GM12878 (cell line): ENCODE measurements around the gene MLXIP. TPM values are rescaled to one million over a fixed set of nuclear protein-coding genes. Genes with fewer than 3 reads are reported as not detected.

Experiments
- ATAC-seq: fragments of 200-7000 bp; cut with Tn5 transposase; 3 replicates; pipeline ENCODE4 v1.9.1; 2020; ENCODE audit warnings: mild to moderate bottlenecking, moderate library complexity
- BruUV-seq: library from RNA; stranded (reverse); fragments of 400-500 nt; replicated peaks from 2 replicates; lab custom pipeline; 2021; lab: Mats Ljungman, UMichigan
- CTCF ChIA-PET: fragments of 300-600 bp; sonication (Branson Sonifier 250); formaldehyde crosslinking; extraction: SDS; loops from one replicate; lab custom pipeline; 2021; ENCODE audit warnings: inconsistent platforms; lab: Yijun Ruan, JAX
- POLR2A ChIA-PET: fragments of 350-600 bp; formaldehyde crosslinking; extraction: SDS; loops from one replicate; lab custom pipeline; 2021; ENCODE audit warnings: inconsistent platforms; lab: Charles Lee
- RAD21 ChIA-PET: fragments of 300-600 bp; sonication (Branson Sonifier 250); formaldehyde crosslinking; loops from one replicate; lab custom pipeline; 2023; ENCODE audit warnings: antibody characterized with exemption; ENCODE audit not compliant: unreplicated experiment; lab: Charles Lee
- SMC1A ChIA-PET: fragments of 300-600 bp; sonication (Branson Sonifier 250); formaldehyde crosslinking; loops from one replicate; lab custom pipeline; 2023; ENCODE audit not compliant: unreplicated experiment, uncharacterized antibody; lab: Charles Lee
- DNase-seq: peaks from one replicate; pipeline ENCODE4 v3.0.0-alpha.2; 2011; ENCODE audit warnings: low read depth, low spot score
- FAIRE-seq: peaks from 3 replicates; lab custom pipeline; 2011; peaks lifted over from hg19 to GRCh38; lab: Jason Lieb, UNC
- H2AFZ ChIP-seq: 2 replicates; pipeline ENCODE4 v1.6.0; 2011; ENCODE audit warnings: low read depth, low read length, control low read depth; ENCODE audit not compliant: control insufficient read depth
- H3K27ac ChIP-seq: 2 replicates; pipeline ENCODE4 v1.5.1; 2011; ENCODE audit warnings: control low read depth; ENCODE audit not compliant: control insufficient read depth, insufficient read depth
- H3K27me3 ChIP-seq, 2 experiments: replicated peaks in 1 of 2; 2 replicates each; pipeline versions ENCODE4 v1.6.0 to v1.6.1; 2011; ENCODE audit warnings: low read length in 1 of 2; ENCODE audit not compliant: control insufficient read depth in 2 of 2, insufficient read depth in 2 of 2
- H3K36me3 ChIP-seq, 2 experiments: 2 replicates each; pipeline ENCODE4 v1.5.1; 2011; ENCODE audit warnings: low read length in 1 of 2; ENCODE audit not compliant: control insufficient read depth in 2 of 2, insufficient read depth in 2 of 2
- H3K4me1 ChIP-seq: 2 replicates; pipeline ENCODE4 v1.6.1; 2011; ENCODE audit warnings: mild to moderate bottlenecking, low read length, moderate library complexity, mixed read lengths; ENCODE audit not compliant: control insufficient read depth, insufficient read depth
- H3K4me2 ChIP-seq: 2 replicates; pipeline ENCODE4 v1.6.0; 2011; ENCODE audit warnings: control low read depth; ENCODE audit not compliant: control insufficient read depth, insufficient read depth
- H3K4me3 ChIP-seq: fragments of 200-600 bp; sonication (generic); 2 replicates; pipeline ENCODE4 v1.5.1; 2016
- H3K79me2 ChIP-seq: 2 replicates; pipeline ENCODE4 v1.6.0; 2011; ENCODE audit warnings: low read length; ENCODE audit not compliant: control insufficient read depth, insufficient read depth
- H3K9ac ChIP-seq: 2 replicates; pipeline ENCODE4 v1.8.0; 2011; ENCODE audit warnings: low read length, control low read depth, mixed read lengths; ENCODE audit not compliant: control insufficient read depth, insufficient read depth
- H3K9me3 ChIP-seq: replicated peaks from 3 replicates; pipeline ENCODE4 v1.5.1; 2011; ENCODE audit warnings: mild to moderate bottlenecking, low read length; ENCODE audit not compliant: control insufficient read depth, insufficient read depth
- H4K20me1 ChIP-seq: 2 replicates; pipeline ENCODE4 v1.6.0; 2011; ENCODE audit not compliant: control insufficient read depth, insufficient read depth
- ATF2 ChIP-seq: IDR thresholded peaks from 2 replicates; pipeline ENCODE4 v1.6.1; 2012; ENCODE audit warnings: low read length, inconsistent platforms
- CHD4 ChIP-seq: fragments of 200-600 bp; sonication (generic); IDR thresholded peaks from 2 replicates; pipeline ENCODE4 v1.6.1; 2016; ENCODE audit warnings: mild to moderate bottlenecking
- EP300 ChIP-seq, 2 experiments: fragments of 150-350 bp in 1 of 2; IDR thresholded peaks; 2 replicates each; pipeline ENCODE4 v1.6.1; 2011 to 2012; ENCODE audit warnings: low read depth in 2 of 2, low read length in 2 of 2, borderline replicate concordance in 1 of 2, improper control_type of control experiment in 1 of 2, inconsistent platforms in 1 of 2; ENCODE audit not compliant: control insufficient read depth in 1 of 2
- IKZF1 ChIP-seq: fragments of 450-650 bp; conservative IDR thresholded peaks from 2 replicates; pipeline ENCODE4 v1.6.1; 2017; ENCODE audit warnings: antibody characterized with exemption, mild to moderate bottlenecking
- JUNB ChIP-seq: IDR thresholded peaks from 2 replicates; pipeline ENCODE4 v1.6.1; 2016; ENCODE audit warnings: antibody characterized with exemption, mild to moderate bottlenecking
- MYC ChIP-seq: IDR thresholded peaks from 2 replicates; pipeline ENCODE4 v1.6.1; 2011; ENCODE audit warnings: mild to moderate bottlenecking, low read length, moderate library complexity, inconsistent platforms; ENCODE audit not compliant: insufficient read depth, insufficient replicate concordance, insufficient read length, severe bottlenecking
- NFXL1 ChIP-seq: fragments of 450-650 bp; IDR thresholded peaks from 2 replicates; pipeline ENCODE4 v1.6.1; 2017; ENCODE audit warnings: antibody characterized with exemption, mild to moderate bottlenecking, borderline replicate concordance
- NR2C1 ChIP-seq: fragments of 450-650 bp; IDR thresholded peaks from 2 replicates; pipeline ENCODE4 v1.6.1; 2017; ENCODE audit warnings: antibody characterized with exemption, mild to moderate bottlenecking, moderate library complexity
- PAX8 ChIP-seq: fragments of 450-650 bp; IDR thresholded peaks from 2 replicates; pipeline ENCODE4 v1.6.1; 2017; ENCODE audit warnings: mild to moderate bottlenecking, moderate library complexity
- SREBF2 ChIP-seq: IDR thresholded peaks from 2 replicates; pipeline ENCODE4 v1.6.1; 2012; ENCODE audit warnings: mild to moderate bottlenecking, low read length
- WGBS: methylation state at CpG from one replicate; pipeline ENCODE4 v1.1.6; 2016; ENCODE audit warnings: low lambda C conversion rate; ENCODE audit not compliant: insufficient replicate concordance, insufficient coverage; ENCODE audit errors: missing lambda C conversion rate; 5-methylcytosine and 5-hydroxymethylcytosine counted together
- in situ Hi-C: fragments of 300-500 bp; cut with MboI; formaldehyde crosslinking; loops from 9 replicates; pipeline ENCODE4 v1.14.3; 2018; ENCODE audit warnings: mixed read lengths
- intact Hi-C: fragments of 100-400 bp; cut with micrococcal nuclease; formaldehyde crosslinking; loops from one replicate; pipeline ENCODE4 v1.14.2; 2022; ENCODE audit not compliant: unreplicated experiment
- polyA plus RNA-seq, 11 experiments: library from polyadenylated mRNA; depleted of rRNA in 4 of 11; unstranded in 6 of 11; stranded (reverse) in 5 of 11; fragments of >200 nt; fragmentation: Nextera tagmentation in 4 of 11; fragmentation: Illumina TruSeq in 1 of 11; extraction: Ambion mirVana in 4 of 11; extraction: Trizol in 1 of 11; gene quantifications; 1 replicate in 1 of 11; 2 replicates in 10 of 11; pipeline versions ENCODE4 v1.2.1 to v1.2.3, GENCODE V29; 2011 to 2016; ENCODE audit warnings: inconsistent platforms in 2 of 11, missing spikeins in 2 of 11, low read depth in 1 of 11
- total RNA-seq, 4 experiments: library from RNA; depleted of rRNA in 3 of 4; stranded (reverse); fragments of >200 nt in 3 of 4; fragmentation: Illumina TruSeq in 1 of 4; extraction: Trizol in 1 of 4; gene quantifications; 2 replicates each; pipeline versions ENCODE4 v1.2.1 to v1.2.3, GENCODE V29; 2013 to 2021

Gene MLXIP
- total and polyA plus RNA-seq, 10 of the 15 experiments (the other 5 are each of a cell fraction or from before 2014, with no cell fraction given), result 1.1 to 23.7 (median 7.0) TPM

GRCh38 chr12:122059203-122059960 is 19.2 kb upstream of the MLXIP start (continued):
- TF ChIP-seq IKZF1 (no peak), EP300 (IDR thresholded peaks at IDR 0.05; ENCODE audit: borderline replicate concordance in 1 of 2, control insufficient read depth in 1 of 2, low read depth in 2 of 2, low read length in 2 of 2) (no peak), ATF2 (no peak), JUNB (no peak)

GRCh38 chr12:122060081-122060501 is 18.5 kb upstream of the MLXIP start:
- ChIA-PET CTCF (interaction anchor here (1.0 kb wide), 1 partner anchor 63 kb away, joined by 3 read pairs; no protein-coding TSS in a partner anchor), SMC1A (no interaction called here), RAD21 (no interaction called here), POLR2A (no interaction called here)
- BruUV-seq, result no TSS peak
- Histone ChIP-seq H3K36me3 (peaks cover 0 to 2% of the 10 kb centered on the region in 2 experiments; a peak in 1 of 4 replicates), H3K9me3 (no peaks in the 10 kb centered on the region), H4K20me1 (no peaks in the 10 kb centered on the region), H3K4me1 (0 out of 2 replicates have a peak, but pooled peaks cover 3% of the 10 kb centered on the region), H3K4me2 (no peak overlapping the region), H2AFZ (no peak overlapping the region), H3K79me2 (no peaks in the 10 kb centered on the region), H3K27me3 (no peaks in the 10 kb centered on the region), H3K9ac (no peak overlapping the region), H3K4me3 (no peak overlapping the region), H3K27ac (no peak overlapping the region)
- no peak for FAIRE-seq
- DNase-seq, result no peak
- WGBS, result 93% methylated on average over 19 of the region's 22 CpGs
- no peak for ATAC-seq
- TF ChIP-seq NFXL1 (no peak), CHD4 (no peak), MYC (no peak), NR2C1 (no peak), PAX8 (no peak), SREBF2 (no peak)
- intact Hi-C loops, result no loop called here
- in situ Hi-C loops, result no loop called here
